ENCODE results near the gene RBM15. TPM values are rescaled to one million over a fixed set of nuclear protein-coding genes. Genes with fewer than 3 reads are reported as not detected.

Gene RBM15
- polyA plus RNA-seq, 1 of the 3 experiments (the other 2 are of a cell fraction): 3.8 TPM

GRCh38 chr1:110355321-110355720, 16.1 kb downstream of the RBM15 start:
- 59% methylated on average over 1 of the region's 1 CpG for WGBS (ENCODE audit: low lambda C conversion rate)
- no peak overlapping the region for H3K9ac ChIP-seq
- peaks cover 99% of the 10 kb centered on the region for H3K79me2 ChIP-seq (ENCODE audit: insufficient read depth)
- no peak overlapping the region for H2AFZ ChIP-seq (ENCODE audit: low read depth)
- no peak overlapping the region for H3K4me2 ChIP-seq
- TF ChIP-seq RFX5 (IDR thresholded peaks at IDR 0.05; ENCODE audit: low read length) (no peak), TEAD4 (IDR thresholded peaks at IDR 0.05; ENCODE audit: borderline replicate concordance, insufficient read depth) (no peak), GABPA (IDR thresholded peaks at IDR 0.05; ENCODE audit: low read depth) (no peak), REST (IDR thresholded peaks at IDR 0.05; ENCODE audit: low read depth, low read length) (no peak), USF1 (IDR thresholded peaks at IDR 0.05; ENCODE audit: borderline replicate concordance, low read depth) (no peak), EZH2phosphoT487 (IDR thresholded peaks at IDR 0.05; ENCODE audit: borderline replicate concordance, low read depth) (no peak), NRF1 (IDR thresholded peaks at IDR 0.05; ENCODE audit: low read depth, low read length) (no peak), PBX3 (IDR thresholded peaks at IDR 0.05) (no peak), CTCF (IDR thresholded peaks at IDR 0.05) (no peak), RXRA (IDR thresholded peaks at IDR 0.05; ENCODE audit: borderline replicate concordance, low read depth) (no peak), CHD2 (IDR thresholded peaks at IDR 0.05; ENCODE audit: low read length, partially characterized antibody) (no peak), FOSL2 (IDR thresholded peaks at IDR 0.05; ENCODE audit: borderline replicate concordance, low read depth) (no peak), ZBTB33 (IDR thresholded peaks at IDR 0.05; ENCODE audit: borderline replicate concordance, low read depth) (no peak), MAX (IDR thresholded peaks at IDR 0.05; ENCODE audit: low read depth) (no peak), FOXJ3 (CRISPR knock-in tag; IDR thresholded peaks at IDR 0.05) (no peak)
- ChIA-PET CTCF (interaction anchor here (1.4 kb wide), 1 partner anchor 147 kb away, joined by 3 read pairs; no protein-coding TSS in a partner anchor), POLR2A (no interaction called here)
- no peak overlapping the region for H3K4me3 ChIP-seq (ENCODE audit: low read depth in 2 of 2, low read length in 1 of 2)
- H3K9me3 ChIP-seq: no peaks in the 10 kb centered on the region
- H3K9me2 ChIP-seq: no peaks in the 10 kb centered on the region
- no peaks in the 10 kb centered on the region for H3F3A ChIP-seq (replicated peaks; ENCODE audit: insufficient read depth)
- H4K20me1 ChIP-seq (ENCODE audit: insufficient read depth): peaks cover 9% of the 10 kb centered on the region; the same call in 1 of the 2 replicates
- H3K36me3 ChIP-seq (replicated peaks in 1 of 2; ENCODE audit: control insufficient read depth in 1 of 2, insufficient read depth in 2 of 2, low read length in 1 of 2): peaks cover 30 to 32% of the 10 kb centered on the region in 2 experiments
- peak overlapping the region in 1 of 2 experiments; percentile 0; a peak in 1 of 4 replicates for H3K27ac ChIP-seq (ENCODE audit: low read depth in 2 of 2, low read length in 1 of 2)
- no peaks in the 10 kb centered on the region; a peak in 2 of 4 replicates for H3K4me1 ChIP-seq (ENCODE audit: control insufficient read depth in 1 of 2, insufficient read depth in 2 of 2, low read depth in 1 of 2, low read length in 1 of 2)
- DNase-seq: no peak
- H3K27me3 ChIP-seq (ENCODE audit: insufficient read depth): no peaks in the 10 kb centered on the region

All from SK-N-SH (cell line).